Testis (tissue), 3 donors: ENCODE data around the gene NFIX. TPM values are rescaled to one million over a fixed set of nuclear protein-coding genes. Genes with fewer than 3 reads are reported as not detected.

Experiments used
- DNase-seq: peaks from one replicate; pipeline ENCODE4 v3.0.0-alpha.2; 2019
- H3K27ac ChIP-seq, 2 donors: fragments of 200-600 bp; sonication (generic); one replicate each; pipeline ENCODE4 v1.5.1; 2019
- H3K27me3 ChIP-seq: fragments of 200-600 bp; sonication (generic); one replicate; pipeline ENCODE4 v1.5.1; 2019
- H3K36me3 ChIP-seq: fragments of 200-600 bp; sonication (generic); one replicate; pipeline ENCODE4 v1.5.1; 2017; ENCODE audit warnings: low read depth; ENCODE audit errors: missing control alignments
- H3K4me1 ChIP-seq: fragments of 200-600 bp; sonication (generic); one replicate; pipeline ENCODE4 v1.5.1; 2019
- H3K4me3 ChIP-seq, 2 donors: fragments of 200-600 bp; sonication (generic); one replicate each; pipeline ENCODE4 v1.5.1; 2017 to 2019
- H3K9me3 ChIP-seq: fragments of 200-600 bp; sonication (generic); one replicate; pipeline ENCODE4 v1.5.1; 2017
- CTCF ChIP-seq, 3 experiments: fragments of 450-650 bp in 2 of 3; fragments of 200-600 bp in 1 of 3; sonication (generic) in 1 of 3; IDR thresholded peaks; one replicate each; pipeline ENCODE4 v1.5.1; 2016 to 2019; ENCODE audit warnings: antibody characterized with exemption in 3 of 3, mild to moderate bottlenecking in 2 of 3, moderate library complexity in 1 of 3
- POLR2A ChIP-seq: fragments of 450-650 bp; IDR thresholded peaks from one replicate; pipeline ENCODE4 v1.6.1; 2017; ENCODE audit warnings: antibody characterized with exemption, mild to moderate bottlenecking, moderate library complexity
- WGBS, 2 donors: methylation state at CpG; one replicate each; pipeline ENCODE4 v1.1.5; 2018; 5-methylcytosine and 5-hydroxymethylcytosine counted together
- intact Hi-C: fragments of 100-400 bp; cut with DNase I; formaldehyde crosslinking; loops from one replicate; pipeline ENCODE4 v1.15.1; 2023; ENCODE audit warnings: low total_unique reads
- polyA plus RNA-seq: library from polyadenylated mRNA; stranded (reverse); fragments of 350-450 nt; fragmentation: Illumina TruSeq; extraction: RNeasy Lipid Tissue Mini Kit (QIAGEN cat#74804); gene quantifications from one replicate; pipeline ENCODE4 v1.2.3, GENCODE V29; 2014; ENCODE audit warnings: low read depth, low replicate concordance; ENCODE audit not compliant: insufficient read depth
- total RNA-seq, 2 donors: library from RNA; depleted of rRNA; stranded (reverse); fragments of >200 nt; gene quantifications; one replicate each; pipeline ENCODE4 v1.2.3, GENCODE V29; 2016

Gene NFIX
- total and polyA plus RNA-seq, 3 donors from 2014 or later: 47.4 to 62.4 (median 51.7) TPM

GRCh38 chr19:13132471-13133180 lies 137.4 kb downstream of the NFIX start:
- Histone ChIP-seq H3K4me3 (no peak overlapping the region), H3K27ac (no peak overlapping the region), H3K36me3 (no peaks in the 10 kb centered on the region), H3K27me3 (no peaks in the 10 kb centered on the region), H3K9me3 (no peaks in the 10 kb centered on the region), H3K4me1 (no peaks in the 10 kb centered on the region)
- TF ChIP-seq CTCF (IDR thresholded peaks at IDR 0.05): no peak
- no peak for TF ChIP-seq POLR2A
- no peak for DNase-seq
- 80 to 88% methylated on average over 8 of the region's 8 CpGs for WGBS, 2 donors
- intact Hi-C loops: no loop called here

GRCh38 chr19:13133241-13133870 lies 138.1 kb downstream of the NFIX start:
- Histone ChIP-seq H3K36me3 (no peaks in the 10 kb centered on the region), H3K9me3 (no peaks in the 10 kb centered on the region), H3K27me3 (no peaks in the 10 kb centered on the region), H3K4me1 (no peaks in the 10 kb centered on the region), H3K27ac (no peak overlapping the region), H3K4me3 (no peak overlapping the region)
- intact Hi-C loops: no loop called here
- TF ChIP-seq CTCF (IDR thresholded peaks at IDR 0.05) (no peak), POLR2A (no peak)
- 76 to 85% methylated on average over 12 of the region's 12 CpGs for WGBS, 2 donors
- no peak for DNase-seq

- H3K36me3 ChIP-seq: no peaks in the 10 kb centered on the region
- H3K27me3 ChIP-seq: no peaks in the 10 kb centered on the region
- H3K27ac ChIP-seq: no peak overlapping the region
- TF ChIP-seq CTCF (IDR thresholded peaks at IDR 0.05): no peak
- no peaks in the 10 kb centered on the region for H3K4me1 ChIP-seq
- H3K9me3 ChIP-seq: no peaks in the 10 kb centered on the region
- DNase-seq: no peak
- intact Hi-C loops: no loop called here
- WGBS, 2 donors: 84 to 96% methylated on average over 3 of the region's 3 CpGs
- no peak overlapping the region for H3K4me3 ChIP-seq
Observed at GRCh38 chr19:13134626-13135025, 139.4 kb downstream of the NFIX start.

GRCh38 chr19:13135068-13136062 lies 140.1 kb downstream of the NFIX start:
- intact Hi-C loops: no loop called here
- 95 to 96% methylated on average over 22 to 60 of the region's 60 CpGs for WGBS, 2 donors
- no peak for TF ChIP-seq POLR2A
- TF ChIP-seq CTCF (IDR thresholded peaks at IDR 0.05): no peak
- H3K4me3 ChIP-seq: no peak overlapping the region
- no peaks in the 10 kb centered on the region for H3K27me3 ChIP-seq
- no peaks in the 10 kb centered on the region for H3K9me3 ChIP-seq
- no peak for DNase-seq
- no peaks in the 10 kb centered on the region for H3K36me3 ChIP-seq
- no peaks in the 10 kb centered on the region for H3K4me1 ChIP-seq
- H3K27ac ChIP-seq: no peak overlapping the region
